ENCODE results near the gene MTMR4.

- TF ChIP-seq EZH2 (IDR thresholded peaks at IDR 0.05; ENCODE audit: borderline replicate concordance) (no peak), CTCF (IDR thresholded peaks at IDR 0.05; ENCODE audit: poor library complexity) (no peak), EZH2phosphoT487 (IDR thresholded peaks at IDR 0.05; ENCODE audit: low read depth, severe bottlenecking, unreplicated experiment) (no peak)
Measured at GRCh38 chr17:58476812-58477211, 37.6 kb downstream of the MTMR4 start.
